GM13976 (cell line): ENCODE results near the gene CNTNAP4.

Source experiments
- DNase-seq: peaks from one replicate; pipeline ENCODE4 v3.0.0; 2012; ENCODE audit warnings: low spot score
- CTCF ChIP-seq: IDR thresholded peaks from 2 replicates; pipeline ENCODE4 v1.5.1; 2012; ENCODE audit warnings: borderline replicate concordance, mild to moderate bottlenecking; ENCODE audit not compliant: insufficient read depth; ENCODE audit errors: extremely low read depth, missing control alignments, control extremely low read depth
- in situ Hi-C: fragments of 300-500 bp; cut with MboI; formaldehyde crosslinking; loops from one replicate; pipeline ENCODE4 v1.12.0; 2022; ENCODE audit warnings: low sequenced_read_pairs, mixed read lengths, inconsistent platforms; ENCODE audit not compliant: unreplicated experiment

Gene CNTNAP4

GRCh38 chr16:76297941-76298340, 20.7 kb downstream of the CNTNAP4 start:
- no peak for TF ChIP-seq CTCF
- in situ Hi-C loops: no loop called here
- DNase-seq: no peak

- TF ChIP-seq CTCF: no peak
- in situ Hi-C loops: no loop called here
- no peak for DNase-seq
Measured at GRCh38 chr16:76303637-76304314, 26.6 kb downstream of the CNTNAP4 start.

- in situ Hi-C loops: no loop called here
- TF ChIP-seq CTCF: no peak
- no peak for DNase-seq
Measured at GRCh38 chr16:76309639-76310335, 32.6 kb downstream of the CNTNAP4 start.

GRCh38 chr16:76311260-76311659, 34.1 kb downstream of the CNTNAP4 start:
- no peak for DNase-seq
- TF ChIP-seq CTCF: no peak
- in situ Hi-C loops: no loop called here

GRCh38 chr16:76318565-76318964, 41.4 kb downstream of the CNTNAP4 start:
- in situ Hi-C loops: no loop called here
- no peak for DNase-seq
- TF ChIP-seq CTCF: no peak

- no peak for TF ChIP-seq CTCF
- DNase-seq: no peak
- in situ Hi-C loops: no loop called here
Measured at GRCh38 chr16:76329106-76329505, 51.9 kb downstream of the CNTNAP4 start.
